Medulla oblongata (tissue), 1 donor: ENCODE data around the gene CARS1.

ENCODE experiments used
- DNase-seq: peaks from one replicate; pipeline ENCODE4 v3.0.0-alpha.2; 2015; ENCODE audit errors: extremely low spot score

CARS1 gene

DNA sequence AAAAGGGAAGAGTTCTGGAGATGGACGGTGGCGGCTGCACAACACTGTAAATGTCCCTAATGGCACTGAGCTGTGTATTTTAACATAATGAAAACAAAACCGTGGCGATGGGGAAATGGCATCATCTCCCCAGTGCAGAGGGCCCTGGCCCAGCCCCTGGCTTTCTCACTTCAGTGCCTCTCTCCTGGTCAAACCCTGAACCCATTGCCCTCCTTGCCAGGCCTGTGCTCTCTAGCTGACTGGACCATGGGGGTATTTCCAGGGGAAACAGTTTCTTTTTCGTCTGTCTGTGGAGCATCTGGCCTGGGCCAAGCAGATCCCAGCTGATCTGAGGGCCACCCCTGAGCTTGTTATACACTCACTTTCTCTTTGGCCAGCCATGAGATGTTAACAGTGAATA, 47.7 kb downstream of the CARS1 start:
- no peak for DNase-seq

- DNase-seq, result no peak
Measured at GRCh38 chr11:3008746-3009336, 48.4 kb downstream of the CARS1 start.

DNA sequence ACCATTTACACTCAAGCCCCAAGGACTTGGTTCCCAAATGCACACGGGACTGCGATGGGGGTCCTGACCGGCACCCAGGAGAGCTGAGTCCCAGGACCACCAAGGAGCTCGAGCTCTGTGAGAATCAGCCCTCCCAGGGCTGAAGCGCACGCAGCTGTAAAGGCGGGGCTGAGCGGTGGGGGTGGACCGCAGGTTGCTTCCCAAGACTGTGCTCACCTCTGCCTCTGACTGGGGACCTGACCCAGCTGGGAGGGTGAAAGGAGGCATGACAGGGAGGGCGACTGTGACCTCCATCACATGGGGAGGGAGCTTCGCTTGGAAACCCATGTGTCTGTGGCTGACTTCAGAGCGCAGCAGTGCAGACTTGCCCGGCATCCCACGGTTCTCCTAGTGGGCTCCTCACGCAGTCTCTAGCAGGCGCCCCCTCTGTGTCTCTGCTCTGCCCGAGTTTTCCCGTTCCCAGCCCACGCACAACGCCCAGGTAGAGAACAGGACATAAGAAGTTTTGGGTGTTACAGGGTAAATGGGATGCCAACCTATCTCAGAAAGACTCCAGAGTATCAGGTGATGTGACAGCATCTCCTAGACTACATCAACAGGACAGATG, 49.7 kb downstream of the CARS1 start:
- DNase-seq, result no peak

DNA sequence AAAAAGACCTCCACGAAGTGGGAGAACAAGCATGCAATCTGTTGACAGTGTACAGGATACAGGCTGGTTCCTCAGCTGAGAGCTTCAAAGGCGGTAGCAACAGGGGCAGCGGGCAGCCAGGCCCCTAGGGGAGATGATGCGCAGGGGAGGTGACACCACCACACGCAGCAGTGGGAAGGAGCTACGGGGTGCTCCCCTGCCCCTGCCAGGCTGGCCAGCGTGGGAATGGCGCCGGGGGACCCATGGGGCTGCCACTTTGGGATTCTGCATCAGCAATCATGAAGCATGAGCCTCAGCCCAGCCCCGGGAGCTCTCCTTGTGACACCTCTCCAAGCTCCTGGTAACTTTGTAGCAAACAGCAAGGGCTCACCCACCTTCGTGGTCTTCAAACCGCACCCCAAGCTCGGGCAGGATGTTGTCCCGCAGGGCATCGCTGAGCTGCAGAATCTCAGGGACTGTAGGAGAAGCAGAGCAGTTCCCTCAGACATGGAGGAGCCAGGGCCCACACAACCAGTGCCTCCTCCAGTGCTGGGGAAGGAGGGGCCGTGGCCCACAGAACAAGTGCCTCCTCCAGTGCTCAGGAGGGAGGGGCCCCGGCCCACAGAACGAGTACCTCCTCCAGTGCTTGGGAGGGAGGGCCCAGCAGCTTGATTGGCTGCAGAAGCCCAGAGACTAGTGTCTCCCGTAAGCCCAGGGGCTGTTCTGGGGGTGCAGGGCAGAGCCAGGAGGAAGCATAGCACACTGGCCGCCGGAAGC, 50.5 kb downstream of the CARS1 start:
- no peak for DNase-seq

- no peak for DNase-seq
Measured at GRCh38 chr11:3004481-3004880, 52.7 kb downstream of the CARS1 start.

GRCh38 chr11:3003396-3004231, 53.6 kb downstream of the CARS1 start:
- no peak for DNase-seq

- DNase-seq, result no peak
Measured at GRCh38 chr11:3002871-3003270, 54.4 kb downstream of the CARS1 start.

GRCh38 chr11:3002351-3002861, 54.8 kb downstream of the CARS1 start:
- DNase-seq, result no peak

- peak; percentile 76 for DNase-seq
Measured at GRCh38 chr11:3001496-3001895, 55.7 kb downstream of the CARS1 start.

- DNase-seq, result peak; percentile 98
Measured at GRCh38 chr11:3000032-3000961, 56.9 kb downstream of the CARS1 start.

DNA sequence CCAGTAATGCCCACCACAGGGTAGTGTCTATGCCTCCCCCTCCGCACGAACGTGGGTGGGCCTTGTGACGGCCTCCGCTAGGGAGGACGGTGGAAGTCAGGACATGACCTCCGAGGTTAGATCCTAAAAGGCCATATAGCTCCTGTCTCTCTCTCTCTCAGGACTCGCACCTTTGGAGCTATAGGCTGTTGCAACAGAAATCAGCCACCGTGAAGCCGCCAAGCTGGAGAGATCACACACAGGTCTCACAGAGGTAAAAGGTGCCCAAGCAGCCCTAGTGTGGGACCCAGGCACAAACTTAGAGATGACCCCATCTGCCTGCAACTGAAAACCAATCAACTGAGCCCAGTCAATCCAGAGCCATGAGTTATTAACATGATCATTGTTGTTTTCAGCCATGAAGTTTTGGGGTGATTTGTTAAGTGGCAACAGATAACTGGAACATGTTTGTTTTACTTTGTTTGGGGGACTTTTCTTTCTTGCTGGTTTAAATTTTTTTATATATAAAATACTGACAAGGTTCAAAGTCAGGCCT, 57.7 kb downstream of the CARS1 start:
- no peak for DNase-seq

DNA sequence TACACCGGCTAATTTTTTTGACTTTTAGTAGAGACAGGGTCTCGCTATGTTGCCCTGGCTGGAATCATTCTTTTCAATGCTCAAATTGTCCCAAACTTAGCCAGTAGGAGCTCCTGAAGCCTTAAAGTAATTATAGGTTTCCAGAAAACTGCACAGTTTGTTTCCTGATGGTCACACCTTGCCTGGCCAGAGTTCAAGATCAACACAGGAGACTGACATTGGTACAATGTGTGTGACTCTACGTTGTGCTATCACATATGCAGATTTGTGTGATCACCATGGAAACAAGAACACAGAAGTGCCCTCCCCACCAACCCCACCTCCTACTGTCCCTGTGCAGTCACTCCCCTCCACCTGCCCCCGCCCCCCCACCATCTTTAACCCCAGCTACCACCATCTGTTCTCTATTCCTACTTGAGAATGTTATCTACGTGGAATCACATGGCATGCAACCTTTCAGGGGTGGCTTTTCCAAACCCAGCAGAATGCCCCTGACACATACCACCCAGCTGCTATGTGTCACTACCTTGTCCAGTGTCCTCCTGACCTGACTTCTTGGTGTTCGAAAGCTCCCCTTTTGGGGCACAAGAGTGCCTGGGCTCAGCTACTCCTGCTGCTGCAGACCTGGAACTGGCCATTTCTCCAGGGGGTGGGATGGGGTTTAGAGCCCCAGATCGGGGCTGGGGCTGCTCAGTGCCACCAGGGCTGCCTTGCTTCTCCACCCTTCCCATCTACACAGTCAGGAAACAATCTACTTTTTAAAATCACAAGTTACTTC, 59.0 kb downstream of the CARS1 start:
- DNase-seq, result no peak

DNA sequence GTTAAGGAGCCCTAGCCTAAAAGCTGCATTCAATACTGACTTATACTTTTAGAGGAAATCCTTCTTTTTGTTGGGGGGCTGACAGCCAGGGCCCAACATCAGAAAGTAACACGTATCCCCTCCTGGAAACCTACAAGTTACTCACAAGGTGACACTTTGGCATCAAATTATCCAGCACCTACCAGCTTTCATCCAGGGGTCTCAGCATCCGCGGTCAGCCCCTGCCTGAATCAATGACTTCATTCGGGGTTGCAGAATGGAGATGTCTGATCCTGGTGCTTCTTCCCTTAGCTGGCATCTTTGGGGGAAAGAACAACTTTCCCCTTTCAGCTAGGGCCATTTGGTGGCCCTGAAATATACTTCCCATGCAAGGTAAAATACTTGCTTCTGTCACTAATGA, 59.8 kb downstream of the CARS1 start:
- no peak for DNase-seq

- DNase-seq, result no peak
Measured at GRCh38 chr11:2996976-2997375, 60.2 kb downstream of the CARS1 start.

- DNase-seq, result no peak
Measured at GRCh38 chr11:2995893-2996554, 61.2 kb downstream of the CARS1 start.

DNA sequence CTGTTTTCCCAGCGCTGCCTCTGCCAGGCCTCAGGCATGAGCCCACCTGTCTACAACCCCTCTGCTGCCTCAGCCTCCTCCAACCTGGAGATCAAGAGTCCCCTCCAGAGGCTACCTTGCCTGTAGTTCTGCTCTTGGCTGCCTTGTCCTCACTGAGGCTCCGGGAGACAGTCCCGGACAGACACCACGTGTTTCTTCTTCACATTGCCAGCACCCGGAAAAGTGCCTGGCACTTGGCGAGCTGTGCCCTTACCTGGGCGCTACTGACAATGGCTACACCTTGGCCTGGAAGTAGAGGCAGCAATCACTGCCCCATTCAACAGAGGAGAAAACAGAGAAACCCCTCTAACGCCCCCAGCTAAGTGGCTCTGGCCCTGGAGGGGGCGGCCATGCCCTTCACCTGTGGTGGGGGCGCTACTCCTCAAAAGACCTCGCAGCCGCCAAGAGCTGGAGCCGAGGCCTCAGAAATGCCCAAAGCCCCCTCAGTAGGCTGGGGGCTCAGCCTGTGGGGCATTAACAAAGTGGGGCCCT, 62.1 kb downstream of the CARS1 start:
- no peak for DNase-seq

GRCh38 chr11:2994336-2994730, 62.9 kb downstream of the CARS1 start:
- no peak for DNase-seq

DNA sequence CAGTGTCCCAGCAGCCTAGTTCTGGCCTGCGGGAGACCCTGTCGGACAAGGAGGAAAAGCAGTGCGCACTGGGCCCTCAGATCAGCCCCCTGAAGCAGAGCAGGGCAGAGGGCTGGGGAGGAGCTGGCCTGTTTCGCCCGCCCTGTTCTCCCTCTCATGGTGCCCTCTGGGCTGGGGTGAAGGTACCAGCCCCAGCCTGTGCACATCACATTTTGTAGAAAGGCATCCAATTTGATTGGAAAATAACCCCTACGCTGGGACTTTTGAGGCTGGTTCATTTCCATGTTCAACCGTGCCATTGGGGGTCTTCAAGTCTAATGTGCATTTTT, 64.3 kb downstream of the CARS1 start:
- DNase-seq, result no peak
